H1 (cell line): Measurements from ENCODE around the gene SPOP. TPM values are rescaled to one million over a fixed set of nuclear protein-coding genes. Genes with fewer than 3 reads are reported as not detected.

ENCODE experiments used
- CTCF ChIA-PET: fragments of 300-600 bp; sonication (Branson Sonifier 250); formaldehyde crosslinking; loops from one replicate; lab custom pipeline; 2021; ENCODE audit not compliant: partially characterized antibody; lab: Charles Lee
- POLR2A ChIA-PET: fragments of 300-600 bp; sonication (Branson Sonifier 250); formaldehyde crosslinking; loops from one replicate; lab custom pipeline; 2021; ENCODE audit warnings: inconsistent platforms; ENCODE audit not compliant: partially characterized antibody; lab: Charles Lee
- DNase-seq, 2 experiments: peaks; one replicate each; pipeline versions ENCODE4 v3.0.0 to v3.0.0-alpha.2; 2010 to 2022; ENCODE audit warnings: low spot score in 2 of 2, low read depth in 1 of 2, mixed read lengths in 1 of 2
- FAIRE-seq: peaks from 2 replicates; lab custom pipeline; 2011; peaks lifted over from hg19 to GRCh38; lab: Jason Lieb, UNC
- H2AFZ ChIP-seq: 2 replicates; pipeline ENCODE4 v1.8.1; 2012; ENCODE audit warnings: low read length, inconsistent platforms
- H2AK5ac ChIP-seq: 2 replicates; pipeline ENCODE4 v1.6.1; 2013; ENCODE audit warnings: low read depth, low read length
- H2BK120ac ChIP-seq: replicated peaks from 2 replicates; pipeline ENCODE3; 2013; ENCODE audit warnings: low read depth, low read length, inconsistent platforms
- H2BK12ac ChIP-seq: 2 replicates; pipeline ENCODE4 v1.6.1; 2013; ENCODE audit warnings: low read depth, low read length
- H2BK15ac ChIP-seq: 2 replicates; pipeline ENCODE4 v1.6.1; 2013; ENCODE audit warnings: low read length
- H2BK20ac ChIP-seq: 2 replicates; pipeline ENCODE4 v1.6.1; 2013; ENCODE audit warnings: low read length
- H2BK5ac ChIP-seq: 2 replicates; pipeline ENCODE4 v1.6.1; 2013; ENCODE audit warnings: low read depth, low read length
- H3K14ac ChIP-seq: 2 replicates; pipeline ENCODE4 v1.6.1; 2013; ENCODE audit warnings: inconsistent platforms; ENCODE audit not compliant: insufficient read length
- H3K18ac ChIP-seq: 2 replicates; pipeline ENCODE4 v1.6.1; 2013; ENCODE audit warnings: low read length; ENCODE audit errors: extremely low read depth
- H3K23ac ChIP-seq: 2 replicates; pipeline ENCODE4 v1.6.1; 2013; ENCODE audit warnings: inconsistent platforms; ENCODE audit not compliant: insufficient read length
- H3K23me2 ChIP-seq: 2 replicates; pipeline ENCODE4 v1.6.1; 2013; ENCODE audit warnings: low read depth, low read length
- H3K27ac ChIP-seq: 2 replicates; pipeline ENCODE4 v1.6.1; 2011; ENCODE audit warnings: low read depth, low read length, inconsistent platforms
- H3K27me3 ChIP-seq, 4 experiments: replicated peaks in 1 of 4; 1 replicate in 1 of 4; 2 replicates in 3 of 4; pipeline versions ENCODE4 v1.6.1 to v1.8.1; 2011 to 2013; ENCODE audit warnings: low read length in 3 of 4, mild to moderate bottlenecking in 3 of 4, inconsistent platforms in 2 of 4, mixed read lengths in 2 of 4, moderate library complexity in 1 of 4; ENCODE audit not compliant: control insufficient read depth in 3 of 4, insufficient read depth in 3 of 4; ENCODE audit errors: extremely low read depth in 1 of 4
- H3K36me3 ChIP-seq, 4 experiments: 2 replicates each; pipeline versions ENCODE4 v1.6.1 to v1.8.1; 2011 to 2013; ENCODE audit warnings: mild to moderate bottlenecking in 4 of 4, low read length in 3 of 4, moderate library complexity in 2 of 4, control low read depth in 1 of 4, inconsistent platforms in 1 of 4; ENCODE audit not compliant: insufficient read depth in 4 of 4, control insufficient read depth in 2 of 4
- H3K4ac ChIP-seq: replicated peaks from 2 replicates; pipeline ENCODE3; 2013; ENCODE audit warnings: low read length, low read depth, mixed read lengths, inconsistent platforms; ENCODE audit not compliant: insufficient read length
- H3K4me1 ChIP-seq, 4 experiments: replicated peaks in 1 of 4; 1 replicate in 1 of 4; 2 replicates in 3 of 4; pipeline versions ENCODE4 v1.6.1 to v1.8.1; 2011 to 2013; ENCODE audit warnings: low read length in 3 of 4, inconsistent platforms in 2 of 4, mixed read lengths in 1 of 4; ENCODE audit not compliant: insufficient read depth in 4 of 4, control insufficient read depth in 3 of 4
- H3K4me2 ChIP-seq, 2 experiments: 2 replicates each; pipeline versions ENCODE4 v1.6.1 to v1.8.1; 2011 to 2013; ENCODE audit warnings: low read depth in 2 of 2, low read length in 2 of 2, control low read depth in 1 of 2, inconsistent platforms in 1 of 2, mild to moderate bottlenecking in 1 of 2; ENCODE audit not compliant: insufficient read depth in 1 of 2
- H3K4me3 ChIP-seq, 4 experiments: fragments of 200-600, 300-600 bp in 1 of 4; sonication (generic), shearing (Covaris generic), sonication (Bioruptor Twin) in 1 of 4; 2 replicates each; pipeline versions ENCODE4 v1.5.1 to v1.8.1; 2011 to 2016; ENCODE audit warnings: low read length in 4 of 4, low read depth in 3 of 4, control low read depth in 2 of 4, inconsistent platforms in 2 of 4, mild to moderate bottlenecking in 2 of 4, mixed read lengths in 1 of 4, moderate library complexity in 1 of 4; ENCODE audit not compliant: insufficient read depth in 2 of 4; ENCODE audit errors: extremely low read depth in 1 of 4
- H3K56ac ChIP-seq: replicated peaks from 2 replicates; pipeline ENCODE3; 2013; ENCODE audit warnings: low read depth, mild to moderate bottlenecking, mixed read lengths, low read length, inconsistent platforms; ENCODE audit not compliant: insufficient read length
- H3K79me1 ChIP-seq: 2 replicates; pipeline ENCODE4 v1.6.1; 2013; ENCODE audit warnings: low read depth, low read length, control low read depth
- H3K79me2 ChIP-seq, 2 experiments: 2 replicates each; pipeline versions ENCODE4 v1.6.1 to v1.8.1; 2012 to 2013; ENCODE audit warnings: low read length in 2 of 2, mild to moderate bottlenecking in 2 of 2, inconsistent platforms in 1 of 2; ENCODE audit not compliant: insufficient read depth in 2 of 2, control insufficient read depth in 1 of 2
- H3K9ac ChIP-seq, 4 experiments: replicated peaks in 1 of 4; 1 replicate in 1 of 4; 2 replicates in 3 of 4; pipeline versions ENCODE4 v1.6.1 to v1.8.1; 2011 to 2013; ENCODE audit warnings: low read depth in 3 of 4, low read length in 3 of 4, control low read depth in 2 of 4, mild to moderate bottlenecking in 2 of 4, moderate library complexity in 2 of 4, inconsistent platforms in 1 of 4; ENCODE audit errors: extremely low read depth in 1 of 4
- H3K9me3 ChIP-seq, 2 experiments: 2 replicates each; pipeline versions ENCODE4 v1.6.1 to v1.8.1; 2012 to 2013; ENCODE audit warnings: mild to moderate bottlenecking in 2 of 2, moderate library complexity in 2 of 2, control low read depth in 1 of 2, inconsistent platforms in 1 of 2, low read depth in 1 of 2, low read length in 1 of 2, mixed read lengths in 1 of 2; ENCODE audit not compliant: insufficient read depth in 2 of 2
- H4K20me1 ChIP-seq, 2 experiments: replicated peaks in 1 of 2; 2 replicates each; pipeline versions ENCODE3 to v1.8.1; 2011 to 2013; ENCODE audit warnings: inconsistent platforms in 2 of 2, low read length in 2 of 2, mild to moderate bottlenecking in 1 of 2; ENCODE audit not compliant: insufficient read depth in 2 of 2, control insufficient read depth in 1 of 2
- H4K5ac ChIP-seq: 2 replicates; pipeline ENCODE4 v1.6.1; 2013; ENCODE audit warnings: low read length, low read depth, mixed read lengths, inconsistent platforms; ENCODE audit not compliant: insufficient read length
- H4K8ac ChIP-seq: 2 replicates; pipeline ENCODE4 v1.8.0; 2013; ENCODE audit warnings: mild to moderate bottlenecking, moderate library complexity, low read length, inconsistent platforms; ENCODE audit not compliant: insufficient read depth; ENCODE audit errors: extremely low read depth
- H4K91ac ChIP-seq: replicated peaks from 2 replicates; pipeline ENCODE3; 2013; ENCODE audit warnings: low read length, mixed read lengths, inconsistent platforms; ENCODE audit not compliant: insufficient read length
- ATF2 ChIP-seq: IDR thresholded peaks from 2 replicates; pipeline ENCODE4 v1.6.1; 2012; ENCODE audit warnings: low read length, inconsistent platforms
- CHD1 ChIP-seq: IDR thresholded peaks from 2 replicates; pipeline ENCODE4 v1.6.1; 2012; ENCODE audit warnings: low read depth, low read length, improper control_type of control experiment
- CTCF ChIP-seq, 3 experiments: IDR thresholded peaks; 1 replicate in 2 of 3; 2 replicates in 1 of 3; pipeline versions ENCODE4 v1.5.1 to v1.6.1; 2011; ENCODE audit warnings: low read length in 3 of 3, mild to moderate bottlenecking in 3 of 3, inconsistent platforms in 2 of 3, low read depth in 1 of 3, moderate library complexity in 1 of 3; ENCODE audit not compliant: insufficient read depth in 1 of 3; ENCODE audit errors: control extremely low read depth in 1 of 3
- JUN ChIP-seq: IDR thresholded peaks from 2 replicates; pipeline ENCODE4 v1.6.1; 2011; ENCODE audit warnings: low read depth, mild to moderate bottlenecking, improper control_type of control experiment, low read length
- KDM4A ChIP-seq: IDR thresholded peaks from one replicate; pipeline ENCODE4 v1.7.1; 2012; ENCODE audit warnings: low read depth, mild to moderate bottlenecking, moderate library complexity, low read length, inconsistent platforms; ENCODE audit not compliant: severe bottlenecking
- NRF1 ChIP-seq: IDR thresholded peaks from 2 replicates; pipeline ENCODE4 v1.6.1; 2011; ENCODE audit warnings: mild to moderate bottlenecking, low read depth, low read length, improper control_type of control experiment
- POLR2AphosphoS5 ChIP-seq: IDR thresholded peaks from 2 replicates; pipeline ENCODE4 v1.6.1; 2011; ENCODE audit warnings: low read depth, low read length
- TAF7 ChIP-seq: optimal IDR thresholded peaks from 2 replicates; pipeline ENCODE3; 2011; ENCODE audit warnings: low read depth, mild to moderate bottlenecking, inconsistent platforms, low read length, moderate library complexity, borderline replicate concordance
- TEAD4 ChIP-seq: IDR thresholded peaks from 2 replicates; pipeline ENCODE4 v1.6.1; 2012; ENCODE audit warnings: low read depth, low read length, inconsistent platforms, mixed read lengths
- WGBS, 2 experiments: shearing (Covaris generic) in 1 of 2; methylation state at CpG; one replicate each; pipeline versions ENCODE4 v1.1.6 to v1.1.7; 2013 to 2015; ENCODE audit warnings: low lambda C conversion rate in 2 of 2, mixed read lengths in 2 of 2, inconsistent platforms in 1 of 2, low coverage in 1 of 2, missing lambda C conversion rate in 1 of 2; ENCODE audit not compliant: insufficient replicate concordance in 2 of 2, insufficient coverage in 1 of 2, insufficient read length in 1 of 2; ENCODE audit errors: extremely low coverage in 1 of 2, missing lambda C conversion rate in 1 of 2; 5-methylcytosine and 5-hydroxymethylcytosine counted together
- polyA plus RNA-seq, 7 experiments: library from polyadenylated mRNA; depleted of rRNA in 3 of 7; stranded (reverse) in 5 of 7; unstranded in 2 of 7; fragments of >200 nt in 5 of 7; fragments of 200-250 nt in 2 of 7; gene quantifications; 1 replicate in 5 of 7; 2 replicates in 1 of 7; 4 replicates in 1 of 7; pipeline versions ENCODE4 v1.2.1 to v1.2.3, GENCODE V29; 2011 to 2013; ENCODE audit warnings: missing spikeins in 2 of 7, mixed read lengths in 2 of 7
- total RNA-seq: library from RNA; stranded (reverse); fragmentation: NEBNext Ultra II Directional; extraction: Animal tissue kit (Norgen Biotek cat#: 25700); gene quantifications from 2 replicates; pipeline ENCODE4 v1.2.1, GENCODE V29; 2021

Gene SPOP
- total and polyA plus RNA-seq, 2 of the 8 experiments (the other 6 are each of a cell fraction or from before 2014, with no cell fraction given), result 13.3 to 25.6 TPM

GRCh38 chr17:49715717-49716279, 37.9 kb upstream of the SPOP start:
- Histone ChIP-seq H3K23me2 (no peaks in the 10 kb centered on the region), H2BK5ac (no peak overlapping the region), H3K36me3 (peaks cover 25 to 59% (median 48%) of the 10 kb centered on the region in 4 experiments), H2BK120ac (no peak overlapping the region), H2BK12ac (no peak overlapping the region), H2AFZ (no peak overlapping the region), H2AK5ac (no peak overlapping the region), H4K91ac (no peak overlapping the region), H3K9ac (no peak overlapping the region), H3K18ac (no peak overlapping the region), H3K56ac (no peak overlapping the region), H3K4ac (no peak overlapping the region), H3K9me3 (no peaks in the 10 kb centered on the region), H3K4me3 (no peak overlapping the region), H2BK20ac (no peak overlapping the region), H3K4me2 (no peak overlapping the region), H4K20me1 (no peaks in the 10 kb centered on the region), H3K27ac (no peak overlapping the region), H4K8ac (no peak overlapping the region), H3K79me2 (no peaks in the 10 kb centered on the region), H2BK15ac (no peak overlapping the region), H3K23ac (no peak overlapping the region), H3K79me1 (no peaks in the 10 kb centered on the region), H4K5ac (no peak overlapping the region), H3K14ac (no peak overlapping the region), H3K4me1 (no peaks in the 10 kb centered on the region), H3K27me3 (no peaks in the 10 kb centered on the region)
- ChIA-PET CTCF (interaction anchor here (0.8 to 1.6 kb wide), 4 partner anchors 12 to 145 kb away, joined by 3 to 7 read pairs (median 5); no protein-coding TSS in a partner anchor), POLR2A (interaction anchor here (0.7 to 1.3 kb wide), 2 partner anchors 10 to 48 kb away, joined by 5 to 6 read pairs; partner anchors contain the start of gene FAM117A)
- no peak for FAIRE-seq
- 82% methylated on average over 9 of the region's 9 CpGs; no CpG with 5 or more reads in 1 of the 2 experiments for WGBS, 2 experiments
- no peak for DNase-seq
- TF ChIP-seq CTCF (IDR thresholded peaks at IDR 0.05; ENCODE audit: control extremely low read depth in 1 of 3, insufficient read depth in 1 of 3, low read depth in 1 of 3, low read length in 3 of 3) (no peak), CHD1 (no peak), TEAD4 (no peak), KDM4A (no peak), POLR2AphosphoS5 (no peak), JUN (no peak), ATF2 (no peak), TAF7 (no peak), NRF1 (no peak)
